Spleen (tissue), 7 donors: Measurements from ENCODE around the gene VAV2.
"Not testable (repeated sequence)": the region's sequence is repeated elsewhere in the genome, so short reads cannot be mapped to it uniquely, and the experiment has no call there.

ENCODE experiments used
- CTCF ChIP-seq, 11 experiments: fragments of 200-600 bp in 7 of 11; fragments of 450-650 bp in 4 of 11; sonication (generic) in 4 of 11; IDR thresholded peaks in 8 of 11; conservative IDR thresholded peaks in 3 of 11; 1 replicate in 7 of 11; 2 replicates in 4 of 11; pipeline versions ENCODE4 v1.4.0 to v1.8.0; 2016 to 2021; ENCODE audit warnings: antibody characterized with exemption in 11 of 11, inconsistent platforms in 4 of 11, mild to moderate bottlenecking in 1 of 11
- POLR2AphosphoS5 ChIP-seq, 3 donors: sonication (generic); formaldehyde crosslinking; IDR thresholded peaks; one replicate each; pipeline ENCODE4 v1.5.1; 2017; ENCODE audit warnings: antibody characterized with exemption in 3 of 3
- donor health status: DM: no; HTN: no; CAD: no; lungs with moderate emphysema.
- donor health status: DM: no; HTN: no; CAD: no.
- donor health status: DM: no; HTN: no; CAD: no.

GRCh38 chr9:133896007-133896406 is 96.1 kb downstream of the VAV2 start:
- not testable (repeated sequence) for TF ChIP-seq CTCF (IDR thresholded peaks at IDR 0.05 in 8 of 11, conservative IDR thresholded peaks at IDR 0.05 in 3 of 11); POLR2AphosphoS5 (IDR thresholded peaks at IDR 0.05)
